IMR-90 (cell line): ENCODE data around the gene PREP. TPM values are rescaled to one million over a fixed set of nuclear protein-coding genes. Genes with fewer than 3 reads are reported as not detected.

Experiments
- ATAC-seq: fragments of 200-7000 bp; cut with Tn5 transposase; 2 replicates; pipeline ENCODE4 v1.9.1; 2020; ENCODE audit warnings: low read depth, mild to moderate bottlenecking, moderate library complexity
- BruUV-seq: library from RNA; stranded (reverse); fragments of 400-500 nt; replicated peaks from 2 replicates; lab custom pipeline; 2021; lab: Mats Ljungman, UMichigan
- CTCF ChIA-PET: fragments of 300-600 bp; formaldehyde crosslinking; extraction: SDS; loops from one replicate; lab custom pipeline; 2021; ENCODE audit warnings: antibody characterized with exemption; lab: Yijun Ruan, JAX
- POLR2A ChIA-PET: fragments of 300-600 bp; sonication (Branson Sonifier 250); formaldehyde crosslinking; loops from one replicate; lab custom pipeline; 2022; ENCODE audit warnings: antibody characterized with exemption; ENCODE audit not compliant: unreplicated experiment; lab: Charles Lee
- DNase-seq: peaks from one replicate; pipeline ENCODE4 v3.0.0; 2013
- H2AFZ ChIP-seq: replicated peaks from 2 replicates; pipeline ENCODE3; 2013; ENCODE audit warnings: low read length, mild to moderate bottlenecking; ENCODE audit not compliant: poor library complexity
- H2AK5ac ChIP-seq: 2 replicates; pipeline ENCODE4 v1.6.1; 2013; ENCODE audit warnings: low read depth, low read length, inconsistent platforms
- H2AK9ac ChIP-seq: replicated peaks from 2 replicates; pipeline ENCODE3; 2013; ENCODE audit warnings: mild to moderate bottlenecking, low read depth, low read length, moderate library complexity; ENCODE audit not compliant: poor library complexity
- H2BK120ac ChIP-seq: 2 replicates; pipeline ENCODE4 v1.6.1; 2013; ENCODE audit warnings: low read depth, low read length, inconsistent platforms
- H2BK15ac ChIP-seq: 3 replicates; pipeline ENCODE4 v1.6.1; 2013; ENCODE audit warnings: low read depth, low read length, inconsistent platforms
- H2BK20ac ChIP-seq: 2 replicates; pipeline ENCODE4 v1.6.1; 2013; ENCODE audit warnings: low read depth, mild to moderate bottlenecking, inconsistent platforms, low read length, moderate library complexity
- H2BK5ac ChIP-seq: 2 replicates; pipeline ENCODE4 v1.6.1; 2013; ENCODE audit warnings: mild to moderate bottlenecking, low read depth, low read length, inconsistent platforms; ENCODE audit not compliant: poor library complexity, severe bottlenecking
- H3K14ac ChIP-seq: replicated peaks from 2 replicates; pipeline ENCODE4 v1.6.1; 2013; ENCODE audit warnings: low read depth, low read length, inconsistent platforms
- H3K18ac ChIP-seq: 2 replicates; pipeline ENCODE4 v1.6.1; 2013; ENCODE audit warnings: low read depth, low read length, control low read depth
- H3K23ac ChIP-seq: 2 replicates; pipeline ENCODE4 v1.6.1; 2013; ENCODE audit warnings: low read depth, low read length, inconsistent platforms
- H3K27ac ChIP-seq: 2 replicates; pipeline ENCODE4 v1.5.1; 2013; ENCODE audit warnings: mild to moderate bottlenecking, control low read depth, low read length; ENCODE audit not compliant: insufficient read depth
- H3K27me3 ChIP-seq: 2 replicates; pipeline ENCODE4 v1.6.1; 2013; ENCODE audit warnings: low read length; ENCODE audit not compliant: control insufficient read depth, insufficient read depth
- H3K36me3 ChIP-seq: 2 replicates; pipeline ENCODE4 v1.6.1; 2013; ENCODE audit warnings: low read length, mixed read lengths; ENCODE audit not compliant: control insufficient read depth, insufficient read depth
- H3K4ac ChIP-seq: 2 replicates; pipeline ENCODE4 v1.6.1; 2013; ENCODE audit warnings: low read depth, low read length, inconsistent platforms
- H3K4me1 ChIP-seq: 2 replicates; pipeline ENCODE4 v1.6.1; 2013; ENCODE audit warnings: low read length, mixed read lengths; ENCODE audit not compliant: control insufficient read depth, insufficient read depth
- H3K4me2 ChIP-seq: 2 replicates; pipeline ENCODE4 v1.6.1; 2013; ENCODE audit warnings: low read depth, mild to moderate bottlenecking, control low read depth, low read length, moderate library complexity
- H3K4me3 ChIP-seq: 2 replicates; pipeline ENCODE4 v1.5.1; 2013; ENCODE audit warnings: low read depth, mild to moderate bottlenecking, control low read depth, low read length, moderate library complexity; ENCODE audit not compliant: insufficient read depth
- H3K56ac ChIP-seq: 2 replicates; pipeline ENCODE4 v1.6.1; 2013; ENCODE audit warnings: low read length, inconsistent platforms; ENCODE audit not compliant: insufficient read depth; ENCODE audit errors: extremely low read depth
- H3K79me1 ChIP-seq, 2 experiments: 2 replicates each; pipeline ENCODE4 v1.6.1; 2013; ENCODE audit warnings: low read length in 2 of 2, inconsistent platforms in 1 of 2, low read depth in 1 of 2
- H3K9ac ChIP-seq: 2 replicates; pipeline ENCODE4 v1.6.1; 2013; ENCODE audit warnings: low read depth, low read length, control low read depth
- H3K9me1 ChIP-seq: 2 replicates; pipeline ENCODE4 v1.6.1; 2013; ENCODE audit warnings: low read length, inconsistent platforms; ENCODE audit not compliant: insufficient read depth
- H3K9me3 ChIP-seq: 2 replicates; pipeline ENCODE4 v1.6.1; 2013; ENCODE audit warnings: low read length; ENCODE audit not compliant: control insufficient read depth, insufficient read depth
- H4K20me1 ChIP-seq: 2 replicates; pipeline ENCODE4 v1.6.1; 2013; ENCODE audit warnings: low read length, inconsistent platforms; ENCODE audit not compliant: insufficient read depth
- H4K5ac ChIP-seq: 2 replicates; pipeline ENCODE4 v1.6.1; 2013; ENCODE audit warnings: mild to moderate bottlenecking, low read depth, low read length, control low read depth
- H4K8ac ChIP-seq, 2 experiments: 2 replicates each; pipeline ENCODE4 v1.6.1; 2013; ENCODE audit warnings: low read depth in 2 of 2, low read length in 2 of 2, control low read depth in 1 of 2, inconsistent platforms in 1 of 2
- H4K91ac ChIP-seq: 2 replicates; pipeline ENCODE4 v1.6.1; 2013; ENCODE audit warnings: low read depth, low read length, inconsistent platforms; ENCODE audit not compliant: insufficient read depth
- SMC3 ChIP-seq: fragments of 150-350 bp; IDR thresholded peaks from 2 replicates; pipeline ENCODE4 v1.6.1; 2016; ENCODE audit warnings: low read depth, mild to moderate bottlenecking, antibody characterized with exemption, low read length, moderate library complexity
- whole genome bisulfite sequencing, 2 experiments: methylation state at CpG; one replicate each; pipeline versions ENCODE4 v1.1.5 to v1.1.7; 2013; ENCODE audit warnings: missing lambda C conversion rate in 2 of 2; ENCODE audit not compliant: insufficient read length in 1 of 2; ENCODE audit errors: extremely low coverage in 2 of 2; 5-methylcytosine and 5-hydroxymethylcytosine counted together
- dilution Hi-C: fragments of 300-500 bp; cut with HindIII; formaldehyde crosslinking; loops from one replicate; pipeline ENCODE4 v1.14.3; 2018; ENCODE audit warnings: low sequenced_read_pairs; ENCODE audit not compliant: unreplicated experiment
- in situ Hi-C: fragments of 300-500 bp; cut with MboI; formaldehyde crosslinking; loops from 3 replicates; pipeline ENCODE4 v1.14.3; 2019; ENCODE audit warnings: low sequenced_read_pairs, inconsistent platforms, mixed read lengths
- intact Hi-C: fragments of 100-400 bp; cut with micrococcal nuclease; formaldehyde crosslinking; loops from 2 replicates; pipeline ENCODE4 v1.10.0; 2022
- polyA plus RNA-seq, 3 experiments: library from polyadenylated mRNA; depleted of rRNA; stranded (reverse); fragments of >200 nt; gene quantifications; 2 replicates each; pipeline ENCODE4 v1.2.3, GENCODE V29; 2012; ENCODE audit warnings: low replicate concordance in 1 of 3
- total RNA-seq: library from RNA; depleted of rRNA; stranded (reverse); fragments of >200 nt; gene quantifications from 2 replicates; pipeline ENCODE4 v1.2.3, GENCODE V29; 2012

PREP gene
- total and polyA plus RNA-seq, 2 of the 4 experiments (the other 2 are of a cell fraction): 21.0 to 25.7 TPM

- H2BK20ac ChIP-seq: no peak overlapping the region
- H3K79me1 ChIP-seq: no peaks in the 10 kb centered on the region; a peak in 1 of 4 replicates
- dilution Hi-C loops: no loop called here
- H3K9me1 ChIP-seq: no peaks in the 10 kb centered on the region
- H3K56ac ChIP-seq: no peak overlapping the region
- H3K27ac ChIP-seq: no peak overlapping the region
- in situ Hi-C loops: no loop called here
- no peak overlapping the region for H2AK9ac ChIP-seq
- H2BK120ac ChIP-seq: no peak overlapping the region
- no peak overlapping the region for H3K9ac ChIP-seq
- no peaks in the 10 kb centered on the region for H3K4me1 ChIP-seq
- H3K4me3 ChIP-seq: no peak overlapping the region
- H3K4me2 ChIP-seq: no peak overlapping the region
- no peak overlapping the region for H4K8ac ChIP-seq
- DNase-seq (no peak), ATAC-seq (no peak)
- H3K36me3 ChIP-seq: peaks cover 6% of the 10 kb centered on the region; the same call in 1 of the 2 replicates
- BruUV-seq: no TSS peak
- H3K14ac ChIP-seq: no peak overlapping the region
- no peak overlapping the region for H2AK5ac ChIP-seq
- H2BK5ac ChIP-seq: no peak overlapping the region
- no peak overlapping the region for H4K5ac ChIP-seq
- no peaks in the 10 kb centered on the region; the same call in 1 of the 2 replicates for H3K9me3 ChIP-seq
- POLR2A ChIA-PET: no interaction called here
- H3K23ac ChIP-seq: no peak overlapping the region
- H3K27me3 ChIP-seq: no peaks in the 10 kb centered on the region
- intact Hi-C loops: no loop called here
- no peak overlapping the region for H3K18ac ChIP-seq
- no peak overlapping the region for H2BK15ac ChIP-seq
- no CpG with 5 or more reads among the region's 1 CpG for WGBS, 2 experiments
- no peak overlapping the region for H2AFZ ChIP-seq
- no peaks in the 10 kb centered on the region for H4K20me1 ChIP-seq
- no peak for TF ChIP-seq SMC3
- H3K4ac ChIP-seq: no peak overlapping the region
- CTCF ChIA-PET: no interaction called here
- no peak overlapping the region for H4K91ac ChIP-seq
Observed at GRCh38 chr6:105291525-105291924, 111.4 kb downstream of the PREP start.
